SH-SY5Y (cell line): Measurements from ENCODE around the gene EOMES.
A peak's percentile ranks its signal among the peaks of the same experiment; 100 is the strongest.

Experiments
- GATA2 ChIP-seq: IDR thresholded peaks from 2 replicates; pipeline ENCODE4 v1.6.1; 2011; ENCODE audit warnings: mild to moderate bottlenecking, low read depth, low read length
- GATA3 ChIP-seq: IDR thresholded peaks from 2 replicates; pipeline ENCODE4 v1.6.1; 2011; ENCODE audit warnings: low read depth, mild to moderate bottlenecking, low read length, moderate library complexity

The EOMES gene

DNA sequence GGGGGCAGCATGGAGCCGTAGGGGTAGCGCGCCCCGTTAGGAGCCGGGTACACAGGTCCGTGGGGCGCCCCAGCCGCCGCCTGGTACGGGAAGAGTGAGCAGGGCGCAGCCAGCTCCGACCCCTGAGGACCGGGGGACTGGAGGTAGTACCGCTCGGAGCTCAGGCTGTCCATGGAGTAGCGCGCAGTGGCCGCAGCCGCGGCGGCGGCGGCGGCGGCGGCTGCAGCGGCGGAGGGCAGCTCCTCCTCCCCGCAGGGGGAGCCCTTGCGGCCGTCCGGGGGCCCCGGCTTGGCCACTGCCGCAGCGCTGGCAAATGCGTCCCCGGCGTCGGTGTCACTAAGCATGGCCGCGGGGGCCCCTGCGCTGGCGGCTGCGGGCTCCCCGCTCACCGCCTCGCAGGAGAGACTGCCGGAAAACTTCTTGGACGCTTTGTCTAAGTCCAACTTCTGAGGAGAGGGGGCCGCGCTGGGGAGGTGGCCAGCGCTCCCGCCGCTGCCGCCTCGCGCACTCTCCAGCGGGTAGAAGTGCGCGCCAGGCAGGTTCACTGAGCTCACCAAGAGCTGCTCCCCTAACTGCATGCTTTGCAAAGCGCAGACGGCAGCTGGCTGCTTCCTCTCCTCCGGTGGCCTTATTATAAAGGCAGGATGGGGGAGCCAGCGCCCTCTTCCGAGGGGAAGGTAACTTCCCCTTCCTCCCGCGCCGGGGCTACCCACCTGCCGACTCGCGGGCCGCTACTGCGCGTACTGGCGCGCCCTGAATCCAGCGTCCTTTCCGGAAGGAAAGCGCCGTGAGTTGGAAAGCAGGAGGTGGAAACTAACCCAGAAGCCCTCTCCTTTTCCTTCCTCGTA, at the start of gene EOMES:
EOMES (minus strand) TSS at position 607 of the 848 bp plus-strand sequence; CDS start at position 578, 29 bp downstream.
- TF ChIP-seq GATA3 (no peak), GATA2 (no peak)

DNA sequence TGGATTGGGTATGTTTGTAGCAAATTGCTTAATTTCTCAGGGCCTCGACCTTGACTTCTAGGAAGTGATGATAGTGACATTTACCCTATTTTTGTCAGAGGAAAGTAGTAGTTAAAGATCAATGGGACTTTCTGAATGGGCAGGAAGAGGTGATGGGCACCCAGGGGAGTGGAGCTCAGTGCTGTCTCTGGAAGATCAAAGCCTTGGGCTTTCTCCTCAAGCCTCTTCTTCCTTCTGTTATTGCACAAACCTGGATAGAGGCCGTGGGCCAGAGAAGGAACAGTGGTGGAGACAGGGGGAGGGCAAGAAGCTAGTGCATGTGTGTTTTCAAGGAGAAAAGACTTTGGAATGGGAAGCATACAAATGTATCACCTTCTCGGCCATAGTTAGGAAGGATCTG, 44.9 kb upstream of the EOMES start:
- TF ChIP-seq GATA2 (no peak), GATA3 (no peak)

- TF ChIP-seq GATA2 = no peak
- no peak for TF ChIP-seq GATA3
These were observed 36.0 kb upstream of the EOMES start for GRCh38 chr3:27758083-27758482.

GRCh38 chr3:27756877-27757276, 34.8 kb upstream of the EOMES start:
- no peak for TF ChIP-seq GATA2
- no peak for TF ChIP-seq GATA3

DNA sequence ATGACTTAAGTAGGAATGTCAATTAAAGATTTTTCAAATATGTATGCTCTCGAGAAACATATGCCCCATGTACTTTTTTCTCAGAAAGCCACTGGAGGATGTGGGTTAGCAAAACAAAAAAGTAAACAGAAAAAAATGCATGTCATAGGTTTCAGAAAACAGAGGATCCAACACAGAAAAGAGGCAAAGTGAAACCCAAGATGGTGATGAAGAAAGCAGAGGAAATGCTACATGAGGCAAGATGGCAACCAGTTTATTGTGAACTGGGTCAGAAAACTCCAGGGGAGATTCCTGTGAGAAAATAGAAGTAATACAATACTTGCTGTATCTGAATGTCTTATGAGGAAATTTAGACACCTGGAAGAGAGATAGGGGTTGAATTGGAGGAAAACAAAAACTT, 30.8 kb upstream of the EOMES start:
- TF ChIP-seq GATA3 (no peak), GATA2 (no peak)

- 0 out of 2 replicates have a peak, but pooled peaks have one; percentile 14 for TF ChIP-seq GATA3
- no peak for TF ChIP-seq GATA2
These were observed 27.5 kb upstream of the EOMES start for GRCh38 chr3:27749643-27750042.

DNA sequence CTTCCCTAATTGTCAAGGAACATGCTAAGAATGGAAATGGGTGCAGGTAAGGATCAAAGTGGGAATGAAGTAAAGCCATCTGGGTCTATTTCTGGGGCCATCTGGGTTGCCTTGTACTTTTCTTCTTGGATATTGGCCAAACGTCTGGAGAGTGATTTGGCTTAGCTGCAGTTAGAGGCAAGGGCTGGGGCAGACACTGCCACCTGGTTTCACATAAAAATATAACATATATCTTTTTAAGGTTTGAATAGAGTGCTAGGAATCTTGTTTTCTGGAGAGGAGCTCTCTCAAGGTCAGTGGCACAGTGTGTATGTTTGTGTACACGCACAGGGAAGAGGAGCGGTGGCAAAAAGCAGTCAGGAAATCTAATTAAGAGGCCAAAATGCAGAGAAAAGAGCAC, 24.7 kb upstream of the EOMES start:
- TF ChIP-seq GATA2 = no peak
- TF ChIP-seq GATA3 = no peak

- no peak for TF ChIP-seq GATA2
- TF ChIP-seq GATA3 = no peak
These were observed 18.7 kb upstream of the EOMES start for GRCh38 chr3:27740854-27741253.

DNA sequence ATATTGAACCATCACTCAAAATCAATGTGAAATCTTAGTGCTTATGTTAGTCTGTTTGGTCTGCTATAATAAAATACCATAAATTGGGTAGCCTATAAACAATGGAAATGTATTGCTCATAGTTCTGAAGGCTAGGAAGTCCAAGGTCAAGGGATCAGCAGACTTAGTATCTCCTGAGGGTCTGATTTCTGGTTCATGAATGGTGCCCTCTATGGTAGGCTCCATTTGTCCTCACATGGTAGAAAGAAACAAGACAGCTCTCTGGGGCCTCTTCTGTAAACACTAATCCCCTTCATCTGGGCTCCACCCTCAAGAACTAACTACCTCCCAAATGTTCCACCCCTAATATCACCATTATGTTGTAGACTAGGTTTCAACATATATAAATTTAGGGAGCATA, 15.0 kb upstream of the EOMES start:
- TF ChIP-seq GATA3 (no peak), GATA2 (no peak)

GRCh38 chr3:27730774-27731659, 8.9 kb upstream of the EOMES start:
- TF ChIP-seq GATA2 (no peak), GATA3 (no peak)

DNA sequence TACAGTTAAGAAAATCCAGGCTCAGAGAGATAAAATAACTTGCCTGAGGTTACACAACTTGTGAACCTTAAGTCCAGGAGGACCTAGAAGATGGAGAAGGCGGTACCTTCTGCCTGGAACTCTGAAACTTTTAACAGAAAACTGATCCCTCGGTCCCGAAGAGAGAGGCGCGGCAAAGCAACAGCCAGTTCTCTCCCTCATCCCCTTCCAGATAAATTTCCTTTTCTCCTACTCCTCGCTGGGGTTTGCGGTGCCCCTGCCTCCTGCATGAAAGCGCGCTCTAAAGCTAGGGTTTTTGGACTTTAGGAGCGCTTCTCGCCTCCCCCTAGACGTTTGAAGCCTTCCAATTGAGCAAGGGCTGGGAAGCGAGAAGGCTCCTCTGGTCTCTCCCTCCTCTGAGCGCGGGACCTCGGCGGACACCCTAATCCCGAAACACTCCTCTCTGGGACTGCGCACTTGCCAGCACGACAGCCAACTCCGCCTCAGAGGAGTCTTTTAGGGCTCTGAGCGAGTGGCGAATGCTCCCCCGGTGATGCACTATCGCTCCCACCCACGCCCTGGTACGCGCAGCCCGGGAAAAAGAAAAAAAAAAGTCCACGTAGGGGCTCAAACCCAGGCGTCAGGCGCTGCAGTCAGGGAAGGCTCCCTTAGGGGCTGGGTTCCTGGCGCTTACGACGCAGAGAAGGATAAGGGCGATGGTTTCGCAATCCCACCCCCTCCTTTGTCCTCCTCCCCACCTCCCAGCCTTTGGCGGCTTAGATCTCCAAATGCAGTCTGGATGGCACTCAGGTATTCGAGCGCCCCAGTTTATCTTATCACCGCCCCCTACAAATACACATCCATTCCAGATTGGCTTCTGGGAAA, 7.9 kb upstream of the EOMES start:
- TF ChIP-seq GATA3 = no peak
- no peak for TF ChIP-seq GATA2

- TF ChIP-seq GATA3 = no peak
- no peak for TF ChIP-seq GATA2
These were observed 7.2 kb upstream of the EOMES start for GRCh38 chr3:27729325-27729724.

- TF ChIP-seq GATA3 (no peak), GATA2 (no peak)
These were observed 6.3 kb upstream of the EOMES start for GRCh38 chr3:27728195-27729087.
